ENCODE measurements around the gene DNAJC22.
A peak's percentile ranks its signal among the peaks of the same experiment; 100 is the strongest.

The DNAJC22 gene

DNA sequence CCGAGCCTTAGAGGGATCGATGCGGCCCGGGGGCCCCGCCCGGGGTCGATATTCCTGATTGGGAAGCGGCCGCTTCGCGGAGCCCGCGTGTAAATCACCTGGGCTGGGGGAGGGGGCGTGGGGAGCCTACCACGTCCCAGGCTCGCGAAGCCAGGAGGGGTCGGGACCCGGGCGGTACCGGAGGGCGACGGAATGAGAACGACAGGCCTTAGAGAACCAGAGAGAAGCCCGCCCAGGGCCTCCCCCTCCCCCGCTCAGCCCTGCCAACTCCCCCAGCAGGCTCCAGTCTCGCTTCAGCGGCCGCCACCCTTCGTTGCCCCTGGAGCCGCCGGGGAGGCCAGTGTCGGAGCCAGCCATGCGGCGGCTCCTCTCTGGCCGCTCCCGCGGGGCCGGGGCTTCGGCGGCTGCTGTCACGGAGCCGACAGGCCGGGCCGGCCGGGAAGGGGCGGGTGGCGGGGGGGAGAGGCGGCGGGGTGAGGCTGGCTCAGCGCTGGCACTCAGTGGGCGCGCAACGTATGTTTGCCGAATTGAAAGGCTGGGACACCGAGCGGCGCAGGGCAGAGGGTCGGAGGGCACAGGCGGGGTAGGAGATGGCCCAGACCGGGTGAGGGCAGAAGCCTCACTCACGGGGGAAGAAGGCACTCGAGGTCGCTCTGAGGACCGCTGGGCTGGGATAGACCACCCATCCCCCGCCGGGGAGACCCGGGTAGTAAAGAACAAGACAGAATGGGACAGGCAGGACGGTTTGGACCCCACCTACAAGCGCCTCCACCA, 1.4 kb upstream of the DNAJC22 start:
- no peak for DNase-seq

DNA sequence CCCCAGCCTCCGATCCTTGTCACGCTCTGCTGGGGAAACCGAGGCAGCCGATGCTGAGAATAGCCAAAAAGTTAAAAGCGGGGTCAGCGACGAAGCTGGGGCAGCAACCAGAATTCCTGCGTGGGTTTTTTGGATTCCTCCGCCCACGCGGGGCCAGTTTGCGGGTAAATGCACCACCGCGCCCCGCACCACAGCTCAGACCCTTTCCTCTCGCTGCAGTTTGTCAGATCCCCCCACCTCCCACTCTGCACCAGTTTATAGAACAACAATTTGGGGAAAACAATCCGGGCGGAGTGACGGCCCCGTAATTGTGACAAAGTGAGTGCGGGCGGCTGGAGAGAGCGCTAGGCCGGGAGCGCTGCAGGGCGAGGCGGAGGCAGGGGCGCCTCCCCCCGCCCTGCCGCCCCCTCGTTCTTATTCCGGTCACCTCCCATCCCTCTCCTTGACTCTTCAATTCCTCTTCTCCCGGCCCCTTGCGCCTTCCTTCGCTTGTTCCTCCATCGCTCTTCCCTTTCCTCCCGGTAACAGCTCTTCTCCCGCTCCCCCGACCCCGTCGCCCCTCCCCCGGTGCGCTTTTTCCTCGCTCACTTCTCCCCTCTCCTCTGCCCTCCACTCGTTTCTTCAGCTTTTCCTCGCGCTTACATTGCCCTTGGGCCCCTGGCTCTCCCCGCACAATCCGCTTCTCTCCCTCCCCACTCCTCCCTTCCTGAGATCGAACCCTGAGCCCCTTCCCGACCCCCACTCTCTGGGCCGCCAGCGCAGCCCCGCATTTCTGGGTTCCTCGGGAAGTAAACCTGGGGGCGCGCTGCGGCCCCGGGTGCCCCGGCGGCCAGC, 646 bp upstream of the DNAJC22 start:
- no peak for DNase-seq

DNA sequence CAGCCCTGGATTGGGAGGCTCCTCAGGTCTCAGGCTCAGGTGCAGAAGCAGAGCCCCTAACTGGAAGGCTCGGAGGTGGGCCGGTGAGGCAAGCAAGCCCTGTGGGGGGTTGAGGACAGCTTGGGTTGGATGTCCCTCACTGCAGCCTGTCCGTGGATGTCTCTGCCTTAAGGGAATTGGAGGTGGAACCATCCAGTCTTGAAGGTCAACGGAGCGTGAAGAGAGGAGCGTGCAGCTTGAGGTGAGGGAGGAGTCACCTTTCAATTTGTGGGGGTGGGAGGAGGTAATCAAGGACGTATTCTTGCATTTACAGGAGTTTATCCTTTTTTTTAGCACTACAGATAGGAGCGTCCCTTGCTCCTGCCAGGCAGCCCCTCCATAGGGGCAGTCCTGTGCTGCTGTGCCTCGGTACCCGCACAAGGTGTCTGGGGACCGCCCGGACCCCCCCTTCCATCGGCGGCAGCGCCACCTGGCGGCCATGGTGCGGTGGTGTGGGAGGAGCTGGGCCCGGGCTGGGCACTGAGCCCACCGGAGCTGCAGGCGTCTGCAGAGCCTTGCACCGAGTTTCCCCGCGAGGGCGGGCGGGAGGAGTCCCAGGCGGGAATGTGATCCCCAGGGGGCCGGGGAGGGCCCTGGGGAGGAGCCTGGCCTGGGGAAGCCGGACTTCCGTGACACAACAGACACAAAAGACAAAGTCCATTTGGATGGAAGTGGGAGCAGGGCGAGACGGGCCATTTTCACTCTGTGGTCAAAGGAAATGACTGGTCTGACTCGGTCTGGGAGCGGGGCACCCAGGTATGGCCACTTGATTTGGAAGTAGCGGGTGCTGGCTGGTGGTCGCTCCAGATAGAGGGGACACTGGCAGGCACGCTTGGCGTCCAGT, 864 bp downstream of the DNAJC22 start:
- DNase-seq, result peak; percentile 65

DNA sequence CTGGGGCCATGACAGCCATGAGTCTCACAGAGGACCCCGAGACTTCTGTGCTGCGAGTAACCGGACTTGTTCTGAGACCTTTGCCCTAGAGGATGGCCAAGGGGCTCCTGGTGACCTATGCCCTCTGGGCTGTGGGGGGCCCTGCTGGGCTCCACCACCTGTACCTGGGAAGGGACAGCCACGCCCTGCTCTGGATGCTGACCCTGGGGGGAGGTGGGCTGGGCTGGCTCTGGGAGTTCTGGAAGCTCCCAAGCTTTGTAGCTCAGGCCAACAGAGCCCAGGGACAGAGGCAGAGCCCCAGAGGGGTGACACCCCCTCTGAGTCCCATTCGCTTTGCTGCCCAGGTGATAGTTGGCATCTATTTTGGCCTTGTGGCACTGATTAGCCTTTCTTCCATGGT, 2.1 kb downstream of the DNAJC22 start:
- DNase-seq, result no peak

DNA sequence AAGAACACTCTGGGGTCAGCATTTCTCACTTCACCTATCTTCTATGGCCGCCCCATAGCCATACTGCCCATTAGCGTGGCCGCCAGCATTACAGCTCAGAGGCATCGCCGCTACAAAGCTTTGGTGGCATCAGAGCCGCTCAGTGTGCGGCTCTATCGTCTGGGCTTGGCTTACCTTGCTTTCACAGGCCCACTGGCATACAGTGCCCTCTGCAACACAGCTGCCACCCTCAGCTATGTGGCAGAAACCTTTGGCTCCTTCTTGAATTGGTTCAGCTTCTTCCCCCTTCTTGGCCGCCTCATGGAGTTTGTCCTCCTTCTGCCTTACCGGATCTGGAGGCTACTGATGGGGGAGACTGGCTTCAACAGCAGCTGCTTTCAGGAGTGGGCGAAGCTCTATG, 2.6 kb downstream of the DNAJC22 start:
- no peak for DNase-seq

GRCh38 chr12:49352351-49352750, 5.7 kb downstream of the DNAJC22 start:
- no peak for DNase-seq

- no peak for DNase-seq
These were observed 9.2 kb downstream of the DNAJC22 start for GRCh38 chr12:49355913-49356312.

DNA sequence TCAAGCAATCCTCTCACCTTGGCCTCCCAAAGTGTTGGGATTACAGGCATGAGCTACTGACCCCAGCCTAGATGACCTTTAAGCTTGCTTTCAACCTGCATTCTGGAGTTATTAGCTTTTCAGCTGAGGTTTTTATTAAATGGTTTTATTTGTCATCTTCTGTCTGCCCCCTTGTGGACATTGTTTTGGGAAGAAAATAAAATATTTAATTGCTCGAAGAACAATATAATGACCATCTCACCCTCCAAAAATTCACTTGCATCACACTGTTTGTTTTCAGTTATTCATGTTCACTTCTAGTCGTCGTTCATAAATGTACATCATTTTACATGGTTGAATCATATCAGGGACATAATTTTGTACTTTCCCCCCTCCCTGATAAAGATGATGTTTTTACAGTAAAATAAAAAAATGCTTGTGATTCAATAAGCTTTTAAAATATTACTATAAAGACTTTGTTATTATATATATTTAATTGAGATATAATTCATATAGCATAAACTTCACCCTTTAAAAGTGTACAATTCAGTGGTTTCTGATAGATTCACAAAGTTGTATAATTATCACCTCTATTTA, 10.5 kb downstream of the DNAJC22 start:
- DNase-seq, result peak; percentile 69

- peak; percentile 84 for DNase-seq
These were observed 11.9 kb downstream of the DNAJC22 start for GRCh38 chr12:49358483-49359141.

- no peak for DNase-seq
These were observed 13.0 kb downstream of the DNAJC22 start for GRCh38 chr12:49359671-49360070.

GRCh38 chr12:49362077-49362476, 15.4 kb downstream of the DNAJC22 start:
- no peak for DNase-seq

GRCh38 chr12:49364989-49365388, 18.3 kb downstream of the DNAJC22 start:
- no peak for DNase-seq

- peak; percentile 69 for DNase-seq
These were observed 18.9 kb downstream of the DNAJC22 start for GRCh38 chr12:49365542-49365941.

- DNase-seq, result no peak
These were observed 19.5 kb downstream of the DNAJC22 start for GRCh38 chr12:49366096-49366651.

DNA sequence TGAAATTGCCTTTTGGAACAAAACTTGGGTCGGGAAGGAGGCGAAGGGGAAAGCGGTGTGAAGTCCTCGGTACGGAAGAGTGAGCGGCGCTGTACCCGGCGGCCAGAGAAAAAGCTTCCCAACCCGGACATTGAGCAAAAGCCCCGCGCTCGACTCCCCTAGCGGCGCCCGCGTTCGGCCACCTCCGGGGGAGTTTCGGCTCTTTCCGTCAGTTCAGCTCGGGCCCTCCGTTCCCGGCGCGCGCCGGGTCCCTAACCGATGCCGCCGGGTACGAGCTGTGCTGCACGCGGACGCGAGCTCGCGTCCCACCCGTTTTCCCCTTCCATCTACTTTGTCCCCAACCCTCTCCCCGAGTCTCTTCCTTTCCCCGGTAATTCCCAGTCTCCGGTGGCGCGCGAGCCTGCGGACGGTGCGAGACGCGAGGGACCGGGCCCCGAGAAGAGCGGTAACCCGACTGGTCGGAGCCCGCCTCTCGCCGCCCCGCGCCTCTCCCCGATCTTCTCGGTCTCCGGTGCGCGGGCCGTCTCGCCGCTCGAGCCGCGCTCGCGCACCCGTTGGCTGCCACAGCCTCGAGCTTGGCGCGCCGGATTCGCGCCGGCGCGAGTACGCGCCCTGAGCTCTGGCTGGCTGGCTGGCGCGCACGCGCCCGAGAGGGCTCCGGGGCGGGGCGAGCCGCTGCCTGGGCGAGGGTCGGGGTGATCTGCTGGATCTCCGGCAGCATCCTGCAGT, 20.1 kb downstream of the DNAJC22 start:
- DNase-seq, result peak; percentile 87

DNA sequence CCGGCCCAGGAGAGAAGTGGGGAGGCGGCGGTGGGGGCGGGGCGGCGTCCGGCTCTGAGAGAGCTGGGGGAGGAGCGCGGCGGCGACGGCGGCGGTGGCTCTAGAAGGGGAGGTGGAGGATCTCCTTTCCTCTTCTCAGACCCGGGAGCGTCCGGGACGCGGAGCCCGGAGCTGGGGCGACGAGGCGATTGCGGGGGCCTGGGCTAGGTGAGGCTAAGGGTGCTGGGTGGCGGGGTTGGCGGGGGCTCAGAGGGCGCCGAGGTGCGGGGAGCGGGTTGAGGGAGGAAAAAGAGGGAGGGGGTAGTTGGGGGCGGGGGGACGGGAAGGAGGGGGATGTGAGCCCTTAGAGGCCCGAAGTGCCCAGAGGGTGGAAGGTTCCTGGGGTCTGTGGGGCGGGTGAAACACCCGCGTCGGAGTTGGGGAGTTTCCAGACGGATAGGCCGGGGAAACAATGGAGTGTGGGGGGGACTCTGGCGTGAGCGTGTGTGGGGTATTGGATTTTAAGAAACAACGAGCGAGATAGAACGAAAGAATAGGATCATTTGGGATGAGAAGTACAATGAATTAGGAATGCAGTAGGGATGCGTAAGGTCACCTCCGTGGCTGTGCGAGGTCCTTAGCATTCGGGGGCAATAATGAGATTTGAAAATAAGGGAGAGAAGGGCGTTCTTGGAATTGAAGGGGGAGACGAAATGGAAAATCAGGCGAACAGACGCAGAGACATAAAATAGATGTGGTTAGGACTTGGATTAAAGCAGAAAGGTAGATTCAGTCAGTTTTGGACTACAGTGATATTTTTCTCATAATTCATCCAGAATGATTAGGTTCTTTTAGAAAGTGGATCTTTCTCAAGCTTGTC, 20.9 kb downstream of the DNAJC22 start, which contains the start of gene SPATS2:
Gene SPATS2, plus strand, starts transcription at position 82 of the 859 bp plus-strand sequence. CDS start 93,551 bp downstream, outside the sequence.
- DNase-seq, result peak; percentile 22

DNA sequence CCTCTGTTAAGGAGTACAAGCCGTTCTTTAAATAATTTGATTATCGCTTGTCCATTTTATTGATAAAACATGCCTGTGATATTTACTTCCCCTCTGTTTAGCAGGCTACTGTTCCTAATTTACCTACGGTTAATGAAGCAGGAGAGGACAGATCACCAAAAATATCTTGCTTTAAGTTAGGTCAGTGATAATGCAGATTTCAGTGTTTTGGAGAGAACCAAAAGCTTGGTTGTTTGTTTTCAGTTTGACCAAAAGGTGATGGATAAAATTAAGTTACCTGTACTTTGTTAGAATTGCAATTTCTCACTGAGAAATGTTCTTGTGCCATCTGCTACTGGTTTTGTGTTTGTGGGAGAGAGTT, 21.5 kb downstream of the DNAJC22 start:
- DNase-seq, result no peak

- DNase-seq, result peak; percentile 65
These were observed 22.9 kb downstream of the DNAJC22 start for GRCh38 chr12:49369411-49370145.

DNA sequence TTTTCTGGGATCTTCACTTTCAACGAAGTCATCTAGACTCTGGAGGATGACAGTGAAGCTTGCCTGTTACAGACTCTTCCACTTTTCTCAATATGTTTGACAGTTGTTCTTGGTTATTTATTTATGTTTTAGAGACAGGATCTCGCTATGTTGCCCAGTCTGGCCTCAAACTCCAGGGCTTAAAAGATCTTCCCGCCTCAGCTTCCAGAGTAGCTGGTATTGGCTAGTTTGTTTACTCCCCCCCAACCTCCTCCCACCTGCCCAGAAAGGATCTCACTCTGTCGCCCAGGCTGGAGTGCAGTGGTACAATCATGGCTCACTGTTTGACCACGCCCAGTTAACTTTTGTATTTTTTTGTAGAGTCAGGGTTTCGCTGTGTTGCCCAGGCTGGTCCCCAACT, 23.9 kb downstream of the DNAJC22 start:
- DNase-seq, result no peak
